ENCODE measurements around the gene LYPD1. TPM values are rescaled to one million over a fixed set of nuclear protein-coding genes. Genes with fewer than 3 reads are reported as not detected.

Gene LYPD1
- total RNA-seq, 1 donor from 2014 or later = 61.6 TPM

DNA sequence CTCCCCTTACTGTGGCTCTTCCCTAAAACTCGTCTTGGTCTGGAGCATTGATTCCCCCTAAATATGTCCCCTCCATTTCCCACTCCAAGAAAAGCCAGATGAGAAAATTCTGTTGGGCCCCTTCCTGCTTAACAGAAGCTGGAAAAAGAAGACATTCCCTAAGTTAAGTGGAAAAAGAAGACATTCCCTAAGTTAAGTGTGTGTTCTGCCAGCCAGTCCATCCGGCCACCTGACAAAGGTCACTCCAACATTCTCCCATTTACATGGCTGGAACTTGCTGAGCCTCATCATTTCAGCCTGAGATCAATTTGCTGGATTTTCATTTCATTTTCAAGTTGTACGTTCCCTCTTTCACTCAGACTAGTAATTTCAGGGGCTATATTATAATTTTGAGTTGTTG lies 52.0 kb downstream of the LYPD1 start:
- no peaks in the 10 kb centered on the region for H4K20me1 ChIP-seq (ENCODE audit: insufficient read depth, low read length)
- H3K27ac ChIP-seq (ENCODE audit: low read depth, low read length) = no peak overlapping the region
- H3K9me3 ChIP-seq (ENCODE audit: insufficient read depth, low read depth, low read length) = no peaks in the 10 kb centered on the region
- no peaks in the 10 kb centered on the region for H3K9me3 Mint-ChIP-seq (ENCODE audit: unreplicated experiment)
- no peak overlapping the region for H3K4me3 ChIP-seq (ENCODE audit: insufficient read depth, low read depth, low read length)
- H3K4me2 ChIP-seq (ENCODE audit: low read length) = no peak overlapping the region
- FAIRE-seq = no peak
- H3K79me2 ChIP-seq (ENCODE audit: insufficient read depth, low read length) = no peaks in the 10 kb centered on the region
- H3K36me3 Mint-ChIP-seq (ENCODE audit: low read depth, unreplicated experiment) = no peaks in the 10 kb centered on the region
- H2AFZ ChIP-seq (ENCODE audit: low read depth, low read length) = no peak overlapping the region
- peaks cover under 1% of the 10 kb centered on the region for H3K4me1 Mint-ChIP-seq (ENCODE audit: low read depth, unreplicated experiment)
- no peak for DNase-seq (ENCODE audit: low read depth)
- no peak overlapping the region for H3K4me3 Mint-ChIP-seq (ENCODE audit: unreplicated experiment)
- H3K27me3 Mint-ChIP-seq (ENCODE audit: low read depth, unreplicated experiment) = peaks cover 5% of the 10 kb centered on the region
- TF ChIP-seq, protein P1, sequence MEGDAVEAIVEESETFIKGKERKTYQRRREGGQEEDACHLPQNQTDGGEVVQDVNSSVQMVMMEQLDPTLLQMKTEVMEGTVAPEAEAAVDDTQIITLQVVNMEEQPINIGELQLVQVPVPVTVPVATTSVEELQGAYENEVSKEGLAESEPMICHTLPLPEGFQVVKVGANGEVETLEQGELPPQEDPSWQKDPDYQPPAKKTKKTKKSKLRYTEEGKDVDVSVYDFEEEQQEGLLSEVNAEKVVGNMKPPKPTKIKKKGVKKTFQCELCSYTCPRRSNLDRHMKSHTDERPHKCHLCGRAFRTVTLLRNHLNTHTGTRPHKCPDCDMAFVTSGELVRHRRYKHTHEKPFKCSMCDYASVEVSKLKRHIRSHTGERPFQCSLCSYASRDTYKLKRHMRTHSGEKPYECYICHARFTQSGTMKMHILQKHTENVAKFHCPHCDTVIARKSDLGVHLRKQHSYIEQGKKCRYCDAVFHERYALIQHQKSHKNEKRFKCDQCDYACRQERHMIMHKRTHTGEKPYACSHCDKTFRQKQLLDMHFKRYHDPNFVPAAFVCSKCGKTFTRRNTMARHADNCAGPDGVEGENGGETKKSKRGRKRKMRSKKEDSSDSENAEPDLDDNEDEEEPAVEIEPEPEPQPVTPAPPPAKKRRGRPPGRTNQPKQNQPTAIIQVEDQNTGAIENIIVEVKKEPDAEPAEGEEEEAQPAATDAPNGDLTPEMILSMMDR (IDR thresholded peaks at IDR 0.05; ENCODE audit: insufficient read depth, low read depth, low read length) = no peak
- TF ChIP-seq EZH2 (IDR thresholded peaks at IDR 0.05; ENCODE audit: insufficient read depth, low read length) = no peak
- H3K4me1 ChIP-seq (ENCODE audit: insufficient read depth, low read length) = peaks cover under 1% of the 10 kb centered on the region
- no peak overlapping the region for H3K27ac Mint-ChIP-seq (ENCODE audit: unreplicated experiment)
- H3K27me3 ChIP-seq (ENCODE audit: insufficient read depth, low read length) = no peaks in the 10 kb centered on the region
- H3K36me3 ChIP-seq (ENCODE audit: insufficient read depth, low read length) = no peaks in the 10 kb centered on the region
- no peak overlapping the region for H3K9ac ChIP-seq (ENCODE audit: low read length)

DNA sequence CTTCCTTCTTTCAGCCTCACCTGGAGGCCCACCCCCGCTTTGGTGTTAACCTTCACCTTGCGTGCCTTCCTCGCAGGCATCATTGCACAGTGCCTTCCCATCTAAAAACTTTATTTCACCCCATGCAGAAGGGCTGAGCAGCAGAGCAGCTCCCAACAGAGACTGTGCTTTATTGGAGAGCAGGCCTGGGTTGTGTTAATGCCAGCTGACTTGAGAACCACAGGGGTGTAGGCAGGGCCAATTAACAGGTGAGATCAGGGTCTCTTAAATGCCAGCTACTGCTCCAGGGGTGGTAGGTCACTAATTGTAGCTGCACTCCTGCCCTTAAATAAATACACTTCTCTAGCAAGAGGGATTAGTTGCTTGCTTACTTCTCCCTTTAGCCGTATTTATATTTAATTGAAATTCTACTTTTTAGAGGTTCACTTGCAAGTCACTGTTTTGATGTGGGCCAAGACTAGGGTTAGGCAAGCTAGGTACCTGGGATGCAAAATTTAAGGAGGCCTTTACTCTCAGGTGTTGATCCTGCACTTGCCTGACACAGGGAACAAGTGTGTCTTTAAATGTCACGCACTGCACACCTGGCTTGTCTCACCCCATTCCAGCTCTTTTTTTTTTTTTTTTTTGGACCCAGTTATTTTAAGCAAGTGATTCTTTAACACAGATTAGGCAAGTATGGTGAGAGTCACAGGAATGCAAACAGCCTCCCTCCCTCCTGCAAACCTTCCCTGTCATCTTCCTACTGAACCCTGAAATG lies 54.5 kb downstream of the LYPD1 start:
- no peak overlapping the region for H3K4me3 ChIP-seq (ENCODE audit: insufficient read depth, low read depth, low read length)
- Mint-ChIP-seq H3K9me3 (ENCODE audit: unreplicated experiment) (no peaks in the 10 kb centered on the region), H3K27me3 (ENCODE audit: low read depth, unreplicated experiment) (peaks cover 5% of the 10 kb centered on the region), H3K4me3 (ENCODE audit: unreplicated experiment) (no peak overlapping the region), H3K4me1 (ENCODE audit: low read depth, unreplicated experiment) (no peaks in the 10 kb centered on the region), H3K27ac (ENCODE audit: unreplicated experiment) (no peak overlapping the region), H3K36me3 (ENCODE audit: low read depth, unreplicated experiment) (no peaks in the 10 kb centered on the region)
- H3K4me1 ChIP-seq (ENCODE audit: insufficient read depth, low read length) = no peaks in the 10 kb centered on the region
- no peaks in the 10 kb centered on the region for H3K27me3 ChIP-seq (ENCODE audit: insufficient read depth, low read length)
- H3K27ac ChIP-seq (ENCODE audit: low read depth, low read length) = no peak overlapping the region
- H3K9me3 ChIP-seq (ENCODE audit: insufficient read depth, low read depth, low read length) = no peaks in the 10 kb centered on the region
- no peak overlapping the region for H3K9ac ChIP-seq (ENCODE audit: low read length)
- no peaks in the 10 kb centered on the region for H3K79me2 ChIP-seq (ENCODE audit: insufficient read depth, low read length)
- DNase-seq (ENCODE audit: low read depth) = no peak
- no peak overlapping the region for H3K4me2 ChIP-seq (ENCODE audit: low read length)
- H4K20me1 ChIP-seq (ENCODE audit: insufficient read depth, low read length) = no peaks in the 10 kb centered on the region
- H2AFZ ChIP-seq (ENCODE audit: low read depth, low read length) = no peak overlapping the region
- H3K36me3 ChIP-seq (ENCODE audit: insufficient read depth, low read length) = no peaks in the 10 kb centered on the region
- TF ChIP-seq EZH2 (IDR thresholded peaks at IDR 0.05; ENCODE audit: insufficient read depth, low read length) = no peak
- TF ChIP-seq, protein P1 (IDR thresholded peaks at IDR 0.05; ENCODE audit: insufficient read depth, low read depth, low read length) = no peak
- no peak for FAIRE-seq

DNA sequence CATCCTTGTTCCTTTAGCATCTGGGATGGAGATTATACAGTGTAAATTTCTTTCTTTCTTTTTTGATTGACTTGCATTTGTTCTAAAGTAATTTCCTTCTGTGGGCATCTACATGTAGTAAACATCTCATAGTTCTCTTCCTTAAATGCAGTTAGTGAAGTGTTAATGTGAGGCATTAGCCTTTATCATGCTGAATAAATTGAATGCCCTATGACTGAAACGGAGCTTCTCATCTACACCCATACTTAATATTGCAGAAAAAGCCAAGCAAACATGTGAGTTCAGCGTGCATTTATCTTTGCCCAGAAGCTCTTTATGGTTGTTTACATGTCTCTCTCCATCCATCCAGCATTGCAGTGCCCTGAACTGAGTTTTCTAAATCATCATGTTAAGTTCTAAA lies 58.3 kb downstream of the LYPD1 start:
- no peak for DNase-seq (ENCODE audit: low read depth)
- no peak for FAIRE-seq

More for the DNA sequence above, 58.3 kb downstream of the LYPD1 start:
- H2AFZ ChIP-seq (ENCODE audit: low read depth, low read length) = no peak overlapping the region
- no peaks in the 10 kb centered on the region for H3K36me3 ChIP-seq (ENCODE audit: insufficient read depth, low read length)
- no peak overlapping the region for H3K4me3 Mint-ChIP-seq (ENCODE audit: unreplicated experiment)
- no peak overlapping the region for H3K4me2 ChIP-seq (ENCODE audit: low read length)
- H3K36me3 Mint-ChIP-seq (ENCODE audit: low read depth, unreplicated experiment) = no peaks in the 10 kb centered on the region
- H3K9me3 ChIP-seq (ENCODE audit: insufficient read depth, low read depth, low read length) = no peaks in the 10 kb centered on the region
- no peak overlapping the region for H3K9ac ChIP-seq (ENCODE audit: low read length)
- no peaks in the 10 kb centered on the region for H4K20me1 ChIP-seq (ENCODE audit: insufficient read depth, low read length)
- no peaks in the 10 kb centered on the region for H3K79me2 ChIP-seq (ENCODE audit: insufficient read depth, low read length)
- H3K9me3 Mint-ChIP-seq (ENCODE audit: unreplicated experiment) = no peaks in the 10 kb centered on the region
- H3K4me3 ChIP-seq (ENCODE audit: insufficient read depth, low read depth, low read length) = no peak overlapping the region
- H3K4me1 Mint-ChIP-seq (ENCODE audit: low read depth, unreplicated experiment) = peaks cover 2% of the 10 kb centered on the region
- no peaks in the 10 kb centered on the region for H3K27me3 ChIP-seq (ENCODE audit: insufficient read depth, low read length)
- no peak overlapping the region for H3K27ac Mint-ChIP-seq (ENCODE audit: unreplicated experiment)
- no peaks in the 10 kb centered on the region for H3K4me1 ChIP-seq (ENCODE audit: insufficient read depth, low read length)
- H3K27me3 Mint-ChIP-seq (ENCODE audit: low read depth, unreplicated experiment) = peaks cover 5% of the 10 kb centered on the region
- TF ChIP-seq, protein P1 (IDR thresholded peaks at IDR 0.05; ENCODE audit: insufficient read depth, low read depth, low read length) = no peak
- no peak for TF ChIP-seq EZH2 (IDR thresholded peaks at IDR 0.05; ENCODE audit: insufficient read depth, low read length)
- H3K27ac ChIP-seq (ENCODE audit: low read depth, low read length) = no peak overlapping the region
